Activated naive CD4-positive, alpha-beta T cell treated with anti-CD3 and anti-CD28 coated beads for 36 hours (primary cell): ENCODE measurements around the gene UTP25. TPM values are rescaled to one million over a fixed set of nuclear protein-coding genes. Genes with fewer than 3 reads are reported as not detected.
A peak's percentile ranks its signal among the peaks of the same experiment; 100 is the strongest.

ENCODE experiments used
- CTCF ChIA-PET: fragments of 350-600 bp; sonication (Branson Sonifier 250); formaldehyde crosslinking; loops from one replicate; lab custom pipeline; 2021; ENCODE audit warnings: antibody characterized with exemption; lab: Charles Lee
- DNase-seq: peaks from one replicate; pipeline ENCODE4 v3.0.0-alpha.2; 2020
- H3K27ac Mint-ChIP-seq: one replicate; pipeline ENCODE4 v1.8.0; 2021; ENCODE audit warnings: mild to moderate bottlenecking, mixed read lengths
- H3K27me3 Mint-ChIP-seq: one replicate; pipeline ENCODE4 v1.8.0; 2021; ENCODE audit warnings: low read depth, mixed read lengths
- H3K36me3 Mint-ChIP-seq: one replicate; pipeline ENCODE4 v1.8.0; 2021; ENCODE audit warnings: low read depth, mixed read lengths
- H3K4me1 Mint-ChIP-seq: one replicate; pipeline ENCODE4 v1.8.0; 2021; ENCODE audit warnings: low read depth, mixed read lengths
- H3K4me3 Mint-ChIP-seq: one replicate; pipeline ENCODE4 v1.8.0; 2021; ENCODE audit warnings: mild to moderate bottlenecking, moderate library complexity, mixed read lengths
- H3K9me3 Mint-ChIP-seq: one replicate; pipeline ENCODE4 v1.8.0; 2021; ENCODE audit warnings: mixed read lengths
- intact Hi-C: fragments of 100-400 bp; cut with micrococcal nuclease; formaldehyde crosslinking; loops from one replicate; pipeline ENCODE4 v1.15.1; 2023
- total RNA-seq, 2 experiments: library from RNA; stranded (reverse); gene quantifications; one replicate each; pipeline ENCODE4 v1.2.3, GENCODE V29; 2021

The UTP25 gene
- total RNA-seq, 2 experiments from 2014 or later, result 4.1 to 4.6 TPM

- CTCF ChIA-PET, result interaction anchor here (3.8 kb wide), 1 partner anchor 12 kb away, joined by 25 read pairs; no protein-coding TSS in a partner anchor
- no peak overlapping the region for H3K4me3 Mint-ChIP-seq
- no peak for DNase-seq
- peaks cover 11% of the 10 kb centered on the region for H3K4me1 Mint-ChIP-seq
- no peaks in the 10 kb centered on the region for H3K9me3 Mint-ChIP-seq
- no peak overlapping the region for H3K27ac Mint-ChIP-seq
- intact Hi-C loops, result no loop called here
- H3K27me3 Mint-ChIP-seq, result no peaks in the 10 kb centered on the region
- no peaks in the 10 kb centered on the region for H3K36me3 Mint-ChIP-seq
Measured at GRCh38 chr1:209810783-209811182, 17.0 kb upstream of the UTP25 start.

GRCh38 chr1:209813902-209814301 lies 13.9 kb upstream of the UTP25 start:
- intact Hi-C loops, result no loop called here
- H3K27me3 Mint-ChIP-seq, result peaks cover 2% of the 10 kb centered on the region
- no peak overlapping the region for H3K4me3 Mint-ChIP-seq
- H3K36me3 Mint-ChIP-seq, result no peaks in the 10 kb centered on the region
- no peaks in the 10 kb centered on the region for H3K9me3 Mint-ChIP-seq
- CTCF ChIA-PET, result interaction anchor here (2.3 to 3.1 kb wide), 2 partner anchors 10 to 13 kb away, joined by 12 to 19 read pairs; partner anchors contain the start of gene UTP25
- DNase-seq, result no peak
- H3K4me1 Mint-ChIP-seq, result peaks cover 12% of the 10 kb centered on the region
- no peak overlapping the region for H3K27ac Mint-ChIP-seq

DNA sequence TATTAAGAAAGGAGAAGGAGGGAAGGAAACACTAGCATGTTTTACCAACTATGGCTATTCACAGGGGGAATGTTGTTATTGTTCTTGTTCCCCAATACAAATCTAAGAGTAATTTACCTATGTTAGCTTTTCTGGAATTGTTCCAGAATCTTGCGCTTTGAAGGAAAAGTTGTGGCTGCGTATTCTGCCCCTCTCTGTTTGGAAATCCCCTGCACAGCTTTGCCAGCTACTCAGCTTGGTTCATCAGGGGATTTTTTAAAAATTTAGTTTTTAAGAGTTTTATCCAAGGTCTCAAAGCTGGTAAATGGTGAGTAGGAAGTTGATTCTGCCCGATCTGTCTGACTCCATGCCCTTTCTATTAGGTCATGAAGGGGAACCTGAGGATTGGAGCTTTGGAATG lies 12.3 kb upstream of the UTP25 start:
- CTCF ChIA-PET, result interaction anchor here (0.8 to 3.1 kb wide), 4 partner anchors 8 to 246 kb away, joined by 3 to 19 read pairs (median 9); partner anchors contain the start of gene UTP25
- H3K27ac Mint-ChIP-seq, result peak overlapping the region; percentile 55
- no peaks in the 10 kb centered on the region for H3K9me3 Mint-ChIP-seq
- H3K36me3 Mint-ChIP-seq, result no peaks in the 10 kb centered on the region
- peaks cover 4% of the 10 kb centered on the region for H3K27me3 Mint-ChIP-seq
- peaks cover 12% of the 10 kb centered on the region for H3K4me1 Mint-ChIP-seq
- no peak overlapping the region for H3K4me3 Mint-ChIP-seq
- DNase-seq, result no peak
- intact Hi-C loops, result no loop called here

DNA sequence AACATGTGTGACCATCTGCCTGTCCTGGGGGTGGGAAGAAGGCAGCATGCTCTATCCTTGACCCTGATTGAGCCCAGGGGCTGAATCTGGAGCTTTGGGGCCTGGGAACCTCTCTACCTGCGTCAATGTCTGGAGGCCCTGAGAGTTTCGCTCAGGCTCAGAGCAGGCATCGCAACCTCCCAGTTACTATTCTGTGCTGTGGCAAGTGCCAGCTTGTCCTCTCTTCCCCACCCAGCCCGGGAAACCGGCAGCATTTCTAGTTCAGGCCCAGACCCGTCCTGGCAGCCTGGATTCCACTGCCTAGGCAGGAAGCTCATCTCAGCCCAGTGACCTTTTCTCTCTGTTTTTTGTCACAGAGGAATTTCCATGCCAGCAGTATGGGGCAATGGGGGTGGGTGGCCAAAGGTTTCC lies 11.8 kb upstream of the UTP25 start:
- H3K9me3 Mint-ChIP-seq, result no peaks in the 10 kb centered on the region
- H3K27me3 Mint-ChIP-seq, result peaks cover 6% of the 10 kb centered on the region
- H3K4me3 Mint-ChIP-seq, result no peak overlapping the region
- CTCF ChIA-PET, result interaction anchor here (0.8 to 3.1 kb wide), 4 partner anchors 8 to 246 kb away, joined by 3 to 19 read pairs (median 9); partner anchors contain the start of gene UTP25
- H3K27ac Mint-ChIP-seq, result peak overlapping the region; percentile 55
- no peaks in the 10 kb centered on the region for H3K36me3 Mint-ChIP-seq
- intact Hi-C loops, result no loop called here
- peaks cover 12% of the 10 kb centered on the region for H3K4me1 Mint-ChIP-seq
- DNase-seq, result no peak

DNA sequence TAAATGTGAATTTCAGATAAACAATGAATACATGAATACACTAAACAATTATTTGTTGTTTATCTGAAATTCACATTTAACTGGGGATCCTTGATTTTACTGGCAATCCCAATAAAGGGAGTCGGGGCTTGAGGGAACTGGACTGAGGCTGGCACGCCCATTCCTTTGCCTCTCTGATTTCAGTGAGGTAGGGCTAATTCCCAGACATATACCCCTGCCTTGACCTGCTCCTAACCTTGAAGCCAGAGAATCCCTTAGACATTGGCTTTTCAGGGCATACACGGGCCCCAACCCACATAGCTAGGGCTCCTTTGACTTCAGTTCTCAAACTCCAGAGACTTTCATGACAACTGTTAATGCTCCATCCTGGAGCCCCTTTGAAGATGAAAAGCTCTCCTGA lies 10.8 kb upstream of the UTP25 start:
- Mint-ChIP-seq H3K9me3 (no peaks in the 10 kb centered on the region), H3K4me1 (peaks cover 12% of the 10 kb centered on the region), H3K4me3 (no peak overlapping the region), H3K27me3 (peaks cover 6% of the 10 kb centered on the region), H3K27ac (peak overlapping the region; percentile 41), H3K36me3 (no peaks in the 10 kb centered on the region)
- CTCF ChIA-PET, result no interaction called here
- intact Hi-C loops, result no loop called here
- no peak for DNase-seq

DNA sequence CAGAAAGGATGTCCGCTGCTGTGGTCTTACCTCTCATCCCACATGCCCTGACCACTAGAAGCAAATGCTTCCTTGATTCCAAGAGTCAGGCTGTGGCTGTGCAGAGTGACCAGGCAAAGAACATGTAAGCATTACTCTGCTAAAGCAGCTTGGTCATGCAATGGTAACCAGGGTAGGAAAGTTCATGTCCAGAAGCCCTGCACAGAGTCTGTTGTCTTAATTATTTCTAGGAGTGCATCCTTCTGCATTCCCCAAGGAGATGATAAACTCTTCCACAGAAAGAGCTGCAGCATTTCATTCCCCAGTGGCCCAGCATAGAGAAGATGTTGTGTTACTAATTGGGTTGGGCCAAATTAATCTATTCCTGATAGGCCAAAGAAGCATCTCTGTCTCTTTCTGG lies 10.1 kb upstream of the UTP25 start:
- CTCF ChIA-PET, result no interaction called here
- Mint-ChIP-seq H3K27me3 (peaks cover 8% of the 10 kb centered on the region), H3K9me3 (no peaks in the 10 kb centered on the region), H3K36me3 (no peaks in the 10 kb centered on the region), H3K27ac (no peak overlapping the region), H3K4me1 (peaks cover 13% of the 10 kb centered on the region), H3K4me3 (no peak overlapping the region)
- intact Hi-C loops, result no loop called here
- no peak for DNase-seq

DNA sequence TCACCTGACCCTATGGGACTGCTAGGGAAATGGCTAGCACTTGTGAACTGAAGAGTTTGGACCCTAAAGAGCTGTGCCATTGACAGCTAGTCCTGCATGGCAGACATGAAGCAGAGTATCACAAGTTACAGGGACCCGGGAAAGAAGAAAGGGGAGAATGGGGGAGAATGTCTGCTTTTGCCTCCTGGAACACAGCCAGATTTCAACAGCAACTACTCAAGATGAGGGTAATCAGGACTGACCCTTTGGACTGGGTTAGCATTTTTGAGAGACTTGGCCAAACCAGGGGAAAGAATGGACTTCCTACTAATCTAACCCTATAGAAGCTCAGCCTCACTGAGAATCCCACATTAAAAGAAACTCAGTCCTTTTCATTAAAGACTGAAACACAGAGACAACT lies 8.7 kb upstream of the UTP25 start:
- H3K9me3 Mint-ChIP-seq, result no peaks in the 10 kb centered on the region
- intact Hi-C loops, result no loop called here
- H3K27ac Mint-ChIP-seq, result no peak overlapping the region
- no peaks in the 10 kb centered on the region for H3K36me3 Mint-ChIP-seq
- peaks cover 11% of the 10 kb centered on the region for H3K27me3 Mint-ChIP-seq
- H3K4me3 Mint-ChIP-seq, result no peak overlapping the region
- peaks cover 19% of the 10 kb centered on the region for H3K4me1 Mint-ChIP-seq
- no peak for DNase-seq
- CTCF ChIA-PET, result interaction anchor here (1.2 kb wide), 2 partner anchors 71 to 514 kb away, joined by 4 to 9 read pairs; no protein-coding TSS in a partner anchor

- CTCF ChIA-PET, result interaction anchor here (0.6 to 3.8 kb wide), 5 partner anchors 9 to 244 kb away, joined by 3 to 25 read pairs (median 6); no protein-coding TSS in a partner anchor
- peaks cover 13% of the 10 kb centered on the region for H3K4me1 Mint-ChIP-seq
- no peak for DNase-seq
- no peaks in the 10 kb centered on the region for H3K9me3 Mint-ChIP-seq
- intact Hi-C loops, result no loop called here
- no peak overlapping the region for H3K4me3 Mint-ChIP-seq
- H3K27me3 Mint-ChIP-seq, result peaks cover 11% of the 10 kb centered on the region
- H3K36me3 Mint-ChIP-seq, result no peaks in the 10 kb centered on the region
- no peak overlapping the region for H3K27ac Mint-ChIP-seq
Measured at GRCh38 chr1:209820986-209821385, 6.8 kb upstream of the UTP25 start.

GRCh38 chr1:209822706-209823105 lies 5.1 kb upstream of the UTP25 start:
- no peaks in the 10 kb centered on the region for H3K9me3 Mint-ChIP-seq

DNA sequence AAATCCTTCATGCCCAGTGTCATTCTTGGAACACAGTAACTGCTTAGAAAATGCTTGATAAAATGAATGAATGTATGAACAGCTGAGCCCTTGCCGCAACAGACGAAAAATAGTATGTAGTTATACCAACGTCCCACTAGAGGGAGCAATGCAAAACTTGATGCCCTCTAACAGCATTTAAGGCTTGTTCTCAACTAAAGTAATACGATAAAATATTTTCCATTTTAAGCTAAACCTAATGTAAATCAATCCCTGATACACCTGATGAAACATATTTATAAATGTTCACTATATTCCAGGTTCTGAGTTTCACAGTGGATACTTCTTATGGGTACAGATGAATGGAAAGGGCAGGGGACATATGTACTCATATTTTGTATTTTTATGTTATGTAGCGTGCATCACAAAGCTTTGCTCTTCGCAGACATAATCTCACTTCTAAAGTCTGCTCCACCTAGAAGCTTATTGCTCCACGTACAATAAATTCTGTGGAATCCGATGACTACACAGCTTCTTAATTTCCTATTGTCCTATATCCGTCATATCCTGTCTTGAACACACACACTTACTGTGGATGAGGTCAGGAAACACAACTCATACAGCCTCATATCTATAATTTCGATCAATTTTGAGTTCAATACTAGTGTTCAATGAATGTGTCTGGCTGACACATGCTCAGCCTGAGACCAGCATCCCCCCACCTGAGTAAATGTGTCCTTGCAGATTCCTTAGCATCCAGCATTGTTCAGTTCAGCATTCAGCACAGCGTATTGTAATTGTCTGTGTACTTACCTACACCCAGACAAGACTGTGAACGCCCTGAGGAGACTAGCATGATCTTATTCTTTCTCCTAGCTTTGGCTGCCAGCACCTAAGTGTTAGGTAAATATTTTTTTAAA lies 4.4 kb upstream of the UTP25 start:
- peak; percentile 26 for DNase-seq
- CTCF ChIA-PET, result interaction anchor here (0.6 to 3.8 kb wide), 49 partner anchors 9 to 625 kb away, joined by 3 to 32 read pairs (median 4); partner anchors contain the start of genes C1orf74 and TRAF3IP3
- H3K9me3 Mint-ChIP-seq, result no peaks in the 10 kb centered on the region
- intact Hi-C loops, result loop anchor here (1.0 kb wide), 3 partner anchors 39 to 488 kb away; partner anchors contain the start of gene C1orf74
- H3K27ac Mint-ChIP-seq, result no peak overlapping the region
- peaks cover 11% of the 10 kb centered on the region for H3K27me3 Mint-ChIP-seq
- no peak overlapping the region for H3K4me3 Mint-ChIP-seq
- peaks cover 15% of the 10 kb centered on the region for H3K4me1 Mint-ChIP-seq
- H3K36me3 Mint-ChIP-seq, result no peaks in the 10 kb centered on the region

More at GRCh38 chr1:209822706-209823105, 5.1 kb upstream of the UTP25 start:
- CTCF ChIA-PET, result interaction anchor here (0.8 to 3.8 kb wide), 32 partner anchors 8 to 577 kb away, joined by 3 to 32 read pairs (median 5); no protein-coding TSS in a partner anchor
- H3K27ac Mint-ChIP-seq, result no peak overlapping the region
- intact Hi-C loops, result loop anchor here (1.0 kb wide), 3 partner anchors 38 to 489 kb away; partner anchors contain the start of gene C1orf74
- peaks cover 11% of the 10 kb centered on the region for H3K27me3 Mint-ChIP-seq
- H3K36me3 Mint-ChIP-seq, result no peaks in the 10 kb centered on the region
- H3K4me1 Mint-ChIP-seq, result peaks cover 15% of the 10 kb centered on the region
- no peak for DNase-seq
- H3K4me3 Mint-ChIP-seq, result no peak overlapping the region

DNA sequence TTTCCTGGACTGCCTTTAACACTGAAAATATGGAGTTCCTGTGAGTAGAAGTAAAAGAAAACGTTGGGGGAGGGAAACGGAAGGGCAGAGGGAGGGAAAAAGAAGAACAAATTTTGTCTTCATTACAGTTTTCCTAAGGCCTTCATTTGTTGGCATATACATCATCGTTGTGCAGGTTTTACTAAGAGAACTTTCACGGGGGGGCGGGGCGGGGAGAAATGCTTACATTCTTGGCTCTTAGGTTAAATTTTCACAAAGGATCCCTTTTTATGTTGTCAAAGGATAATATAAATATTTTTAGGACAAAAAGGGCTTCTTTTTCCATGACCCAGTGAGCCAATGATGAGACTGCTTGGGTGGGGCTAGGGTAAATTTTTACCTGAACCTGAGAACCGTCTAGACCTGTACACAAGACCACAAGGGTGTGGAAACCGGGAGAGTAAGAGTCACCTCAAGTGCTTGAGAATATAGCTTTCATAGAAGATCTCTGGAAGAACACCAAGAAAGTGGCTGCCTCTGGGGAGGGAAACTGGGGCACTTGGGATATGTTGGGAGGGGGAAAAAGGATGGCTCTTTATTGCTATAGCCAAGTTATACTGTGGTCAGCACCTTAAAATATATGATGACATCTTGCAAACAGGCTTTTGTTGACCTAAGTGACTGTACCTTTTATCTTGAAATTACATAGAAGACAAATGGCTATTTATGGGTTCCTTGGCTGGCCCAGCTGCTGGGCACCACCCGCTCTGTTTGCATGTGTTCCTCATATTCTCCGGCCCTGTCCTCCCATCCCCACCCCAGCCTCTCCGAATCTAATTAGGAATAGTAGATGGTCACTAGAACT lies 2.0 kb upstream of the UTP25 start:
- Mint-ChIP-seq H3K4me3 (no peak overlapping the region), H3K27me3 (peaks cover 5% of the 10 kb centered on the region), H3K36me3 (peaks cover 4% of the 10 kb centered on the region), H3K4me1 (peaks cover 31% of the 10 kb centered on the region), H3K27ac (no peak overlapping the region), H3K9me3 (no peaks in the 10 kb centered on the region)
- CTCF ChIA-PET, result interaction anchor here (0.7 to 2.2 kb wide), 4 partner anchors 11 to 1560 kb away, joined by 3 to 12 read pairs (median 3); no protein-coding TSS in a partner anchor
- no peak for DNase-seq
- intact Hi-C loops, result loop anchor here (2.0 to 5.0 kb wide), 3 partner anchors 259 to 621 kb away; no protein-coding TSS in a partner anchor
